Activated CD8-positive, alpha-beta T cell treated with anti-CD3 and anti-CD28 coated beads for 36 hours (primary cell): ENCODE data around the gene ADO. TPM values are rescaled to one million over a fixed set of nuclear protein-coding genes. Genes with fewer than 3 reads are reported as not detected.
A peak's percentile ranks its signal among the peaks of the same experiment; 100 is the strongest.

ENCODE experiments used
- ATAC-seq: fragments of 200-7000 bp; cut with Tn5 transposase; one replicate; pipeline ENCODE4 v1.10.0; 2021; ENCODE audit warnings: mild to moderate bottlenecking, moderate library complexity
- CTCF ChIA-PET: fragments of 350-600 bp; sonication (Branson Sonifier 250); formaldehyde crosslinking; loops from one replicate; lab custom pipeline; 2021; ENCODE audit warnings: antibody characterized with exemption; lab: Charles Lee
- POLR2A ChIA-PET: fragments of 350-600 bp; sonication (Branson Sonifier 250); formaldehyde crosslinking; loops from one replicate; lab custom pipeline; 2021; ENCODE audit warnings: antibody characterized with exemption; lab: Charles Lee
- DNase-seq: peaks from one replicate; pipeline ENCODE4 v3.0.0-alpha.2; 2020
- H3K27ac Mint-ChIP-seq: one replicate; pipeline ENCODE4 v1.8.0; 2021; ENCODE audit warnings: mild to moderate bottlenecking, mixed read lengths
- H3K27me3 Mint-ChIP-seq: one replicate; pipeline ENCODE4 v1.8.0; 2021; ENCODE audit warnings: mixed read lengths
- H3K36me3 Mint-ChIP-seq: one replicate; pipeline ENCODE4 v1.8.0; 2021; ENCODE audit warnings: low read depth, mixed read lengths
- H3K4me1 Mint-ChIP-seq: one replicate; pipeline ENCODE4 v1.8.0; 2021; ENCODE audit warnings: low read depth, mixed read lengths
- H3K4me3 Mint-ChIP-seq: one replicate; pipeline ENCODE4 v1.8.0; 2021; ENCODE audit warnings: mild to moderate bottlenecking, moderate library complexity, mixed read lengths
- H3K9me3 Mint-ChIP-seq: one replicate; pipeline ENCODE4 v1.8.0; 2021; ENCODE audit warnings: mixed read lengths
- intact Hi-C: fragments of 100-400 bp; cut with micrococcal nuclease; formaldehyde crosslinking; loops from one replicate; pipeline ENCODE4 v1.10.0; 2022
- total RNA-seq, 2 experiments: library from RNA; stranded (reverse); gene quantifications; one replicate each; pipeline ENCODE4 v1.2.3, GENCODE V29; 2021
- TF ChIP-seq, protein P1 (sequence below): fragments of 200-600 bp; IDR thresholded peaks from one replicate; pipeline ENCODE4 v1.8.0; 2022; ENCODE audit warnings: antibody characterized with exemption, mild to moderate bottlenecking

ADO gene
- total RNA-seq, 2 experiments from 2014 or later: 28.0 to 28.9 TPM

DNA sequence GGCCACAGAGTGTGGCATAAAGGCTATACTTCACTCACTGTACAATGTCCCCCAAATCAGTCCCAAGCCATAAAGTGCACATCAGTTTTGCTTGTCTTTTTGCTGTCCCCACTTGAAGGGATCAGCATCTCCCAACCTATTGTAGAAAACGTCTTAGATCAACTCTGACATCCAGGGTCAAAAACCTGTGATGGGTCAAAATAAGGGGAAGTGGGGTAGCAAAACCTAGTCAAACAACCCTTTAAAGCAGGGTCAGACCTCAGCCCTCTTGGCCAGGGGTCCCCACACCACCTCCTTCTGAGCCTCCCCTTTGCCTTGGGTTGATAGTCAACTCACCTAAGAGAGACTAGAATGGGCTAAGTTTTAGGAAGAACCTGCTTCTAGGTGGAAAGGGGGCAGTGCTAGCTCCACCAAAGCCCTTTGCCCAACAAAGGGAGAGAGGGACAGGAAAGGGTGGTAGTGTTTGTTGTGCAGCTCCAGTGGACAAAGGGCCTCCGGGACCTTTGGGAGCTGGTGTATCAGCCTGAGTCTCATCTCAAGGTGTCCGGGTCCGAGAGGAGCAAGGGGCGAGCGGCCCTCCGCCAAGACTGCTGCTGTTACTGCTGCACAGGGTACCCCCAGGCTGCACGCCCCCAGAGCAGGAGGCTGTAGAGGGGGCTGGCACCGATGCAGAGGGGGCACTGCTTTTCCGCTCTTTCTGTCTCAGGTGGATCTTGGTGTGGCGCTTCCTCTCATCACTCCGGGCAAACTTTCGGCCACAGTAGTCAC lies 8.3 kb downstream of the ADO start:
- ChIA-PET CTCF (interaction anchor here (1.0 kb wide), 1 partner anchor 346 kb away, joined by 4 read pairs; no protein-coding TSS in a partner anchor), POLR2A (interaction anchor here (0.7 kb wide), 1 partner anchor 33 kb away, joined by 3 read pairs; no protein-coding TSS in a partner anchor)
- intact Hi-C loops: no loop called here
- H3K9me3 Mint-ChIP-seq: no peaks in the 10 kb centered on the region
- peak overlapping the region; percentile 97 for H3K4me3 Mint-ChIP-seq
- TF ChIP-seq, protein P1, sequence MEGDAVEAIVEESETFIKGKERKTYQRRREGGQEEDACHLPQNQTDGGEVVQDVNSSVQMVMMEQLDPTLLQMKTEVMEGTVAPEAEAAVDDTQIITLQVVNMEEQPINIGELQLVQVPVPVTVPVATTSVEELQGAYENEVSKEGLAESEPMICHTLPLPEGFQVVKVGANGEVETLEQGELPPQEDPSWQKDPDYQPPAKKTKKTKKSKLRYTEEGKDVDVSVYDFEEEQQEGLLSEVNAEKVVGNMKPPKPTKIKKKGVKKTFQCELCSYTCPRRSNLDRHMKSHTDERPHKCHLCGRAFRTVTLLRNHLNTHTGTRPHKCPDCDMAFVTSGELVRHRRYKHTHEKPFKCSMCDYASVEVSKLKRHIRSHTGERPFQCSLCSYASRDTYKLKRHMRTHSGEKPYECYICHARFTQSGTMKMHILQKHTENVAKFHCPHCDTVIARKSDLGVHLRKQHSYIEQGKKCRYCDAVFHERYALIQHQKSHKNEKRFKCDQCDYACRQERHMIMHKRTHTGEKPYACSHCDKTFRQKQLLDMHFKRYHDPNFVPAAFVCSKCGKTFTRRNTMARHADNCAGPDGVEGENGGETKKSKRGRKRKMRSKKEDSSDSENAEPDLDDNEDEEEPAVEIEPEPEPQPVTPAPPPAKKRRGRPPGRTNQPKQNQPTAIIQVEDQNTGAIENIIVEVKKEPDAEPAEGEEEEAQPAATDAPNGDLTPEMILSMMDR: no peak
- H3K4me1 Mint-ChIP-seq: peaks cover 60% of the 10 kb centered on the region
- peak overlapping the region; percentile 80 for H3K27ac Mint-ChIP-seq
- H3K36me3 Mint-ChIP-seq: peaks cover 67% of the 10 kb centered on the region
- no peaks in the 10 kb centered on the region for H3K27me3 Mint-ChIP-seq
- DNase-seq (no peak), ATAC-seq (no peak)

- H3K4me3 Mint-ChIP-seq: peak overlapping the region; percentile 97
- intact Hi-C loops: no loop called here
- ChIA-PET POLR2A (interaction anchor here (0.7 to 5.7 kb wide), 2 partner anchors 34 to 80 kb away, joined by 3 to 46 read pairs; no protein-coding TSS in a partner anchor), CTCF (interaction anchor here (1.0 kb wide), 1 partner anchor 345 kb away, joined by 4 read pairs; no protein-coding TSS in a partner anchor)
- H3K9me3 Mint-ChIP-seq: no peaks in the 10 kb centered on the region
- H3K27ac Mint-ChIP-seq: peak overlapping the region; percentile 100
- TF ChIP-seq, protein P1: no peak
- H3K4me1 Mint-ChIP-seq: peaks cover 58% of the 10 kb centered on the region
- no peak for DNase-seq
- H3K36me3 Mint-ChIP-seq: peaks cover 61% of the 10 kb centered on the region
- ATAC-seq: no peak
- H3K27me3 Mint-ChIP-seq: no peaks in the 10 kb centered on the region
These were observed 8.9 kb downstream of the ADO start for GRCh38 chr10:62813453-62813852.

- H3K9me3 Mint-ChIP-seq: no peaks in the 10 kb centered on the region
- CTCF ChIA-PET: interaction anchor here (0.7 to 6.6 kb wide), 3 partner anchors 65 to 345 kb away, joined by 3 to 128 read pairs (median 4); no protein-coding TSS in a partner anchor
- H3K27me3 Mint-ChIP-seq: peaks cover under 1% of the 10 kb centered on the region
- peak overlapping the region; percentile 97 for H3K4me3 Mint-ChIP-seq
- no peak for ATAC-seq
- peaks cover 56% of the 10 kb centered on the region for H3K36me3 Mint-ChIP-seq
- POLR2A ChIA-PET: interaction anchor here (3.4 to 6.0 kb wide), 4 partner anchors 8 to 133 kb away, joined by 20 to 46 read pairs (median 31); no protein-coding TSS in a partner anchor
- no peak for DNase-seq
- TF ChIP-seq, protein P1: no peak
- H3K4me1 Mint-ChIP-seq: peaks cover 54% of the 10 kb centered on the region
- intact Hi-C loops: no loop called here
- H3K27ac Mint-ChIP-seq: peak overlapping the region; percentile 100
These were observed 9.5 kb downstream of the ADO start for GRCh38 chr10:62813981-62814380.

- ChIA-PET POLR2A (interaction anchor here (0.6 to 6.0 kb wide), 9 partner anchors 9 to 204 kb away, joined by 3 to 46 read pairs (median 16); no protein-coding TSS in a partner anchor), CTCF (interaction anchor here (0.7 to 6.6 kb wide), 4 partner anchors 66 to 221 kb away, joined by 3 to 128 read pairs (median 6); no protein-coding TSS in a partner anchor)
- DNase-seq: peak; percentile 33
- TF ChIP-seq, protein P1: no peak
- Mint-ChIP-seq H3K27ac (peak overlapping the region; percentile 100), H3K27me3 (peaks cover 8% of the 10 kb centered on the region), H3K4me1 (peaks cover 53% of the 10 kb centered on the region), H3K4me3 (peak overlapping the region; percentile 97), H3K36me3 (peaks cover 54% of the 10 kb centered on the region), H3K9me3 (no peaks in the 10 kb centered on the region)
- intact Hi-C loops: loop anchor here (5.0 kb wide), 2 partner anchors 218 to 267 kb away; no protein-coding TSS in a partner anchor
- no peak for ATAC-seq
These were observed 10.3 kb downstream of the ADO start for GRCh38 chr10:62814756-62815380.
